SK-N-SH (cell line): ENCODE results near the gene GLIS2.

Experiments used
- CHD2 ChIP-seq: fragments of 150-350 bp; IDR thresholded peaks from 2 replicates; pipeline ENCODE4 v1.6.1; 2018; ENCODE audit warnings: low read length; ENCODE audit not compliant: partially characterized antibody
- ELF1 ChIP-seq: IDR thresholded peaks from 2 replicates; pipeline ENCODE4 v1.4.0; 2012
- FOXJ3 ChIP-seq: sonication (generic); formaldehyde crosslinking; IDR thresholded peaks from 2 replicates; pipeline ENCODE4 v1.5.1; 2020; ENCODE audit warnings: mild to moderate bottlenecking, missing genetic modification reagents
- FOXM1 ChIP-seq: IDR thresholded peaks from 2 replicates; pipeline ENCODE4 v1.4.0; 2012; ENCODE audit warnings: low read depth, mild to moderate bottlenecking
- RAD21 ChIP-seq: IDR thresholded peaks from 2 replicates; pipeline ENCODE4 v1.6.1; 2012; ENCODE audit warnings: mild to moderate bottlenecking, low read length
- TAF1 ChIP-seq: IDR thresholded peaks from 2 replicates; pipeline ENCODE4 v1.6.1; 2012; ENCODE audit warnings: low read depth, mild to moderate bottlenecking, low read length, moderate library complexity, borderline replicate concordance
- TCF12 ChIP-seq: IDR thresholded peaks from 2 replicates; pipeline ENCODE4 v1.4.0; 2012
- YY1 ChIP-seq: IDR thresholded peaks from 2 replicates; pipeline ENCODE4 v1.4.0; 2012; ENCODE audit warnings: low read depth, mild to moderate bottlenecking
- TF ChIP-seq, protein P1 (sequence below): IDR thresholded peaks from 2 replicates; pipeline ENCODE4; 2012
- TF ChIP-seq, protein P2 (sequence below): fragments of 200-600 bp; sonication (generic); IDR thresholded peaks from 2 replicates; pipeline ENCODE4 v1.6.1; 2017; ENCODE audit warnings: antibody characterized with exemption, mild to moderate bottlenecking, moderate library complexity

DNA sequence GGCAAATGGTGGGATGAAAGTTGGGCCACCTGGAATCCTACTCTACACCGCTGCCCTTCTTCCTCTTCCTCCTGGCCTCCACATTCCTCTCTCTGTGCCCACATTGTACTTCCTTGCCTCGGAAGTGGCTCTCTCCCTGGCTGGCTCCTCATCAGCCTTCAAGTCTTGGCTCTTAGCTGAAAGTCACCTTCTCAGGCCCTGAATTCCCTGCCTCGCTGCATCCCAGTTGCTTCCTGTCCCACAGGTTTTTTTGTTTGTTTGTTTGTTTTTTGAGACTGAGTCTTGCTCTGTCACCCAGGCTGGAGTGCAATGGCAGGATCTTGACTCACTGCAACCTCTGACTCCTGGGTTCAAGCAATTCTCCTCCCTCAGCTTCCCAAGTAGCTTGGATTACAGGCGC lies 37.8 kb downstream of the GLIS2 start:
- TF ChIP-seq FOXJ3 (no peak), ELF1 (no peak), YY1 (no peak), CHD2 (no peak), TCF12 (no peak), TAF1 (no peak), FOXM1 (no peak), RAD21 (no peak)
- TF ChIP-seq, protein P1, sequence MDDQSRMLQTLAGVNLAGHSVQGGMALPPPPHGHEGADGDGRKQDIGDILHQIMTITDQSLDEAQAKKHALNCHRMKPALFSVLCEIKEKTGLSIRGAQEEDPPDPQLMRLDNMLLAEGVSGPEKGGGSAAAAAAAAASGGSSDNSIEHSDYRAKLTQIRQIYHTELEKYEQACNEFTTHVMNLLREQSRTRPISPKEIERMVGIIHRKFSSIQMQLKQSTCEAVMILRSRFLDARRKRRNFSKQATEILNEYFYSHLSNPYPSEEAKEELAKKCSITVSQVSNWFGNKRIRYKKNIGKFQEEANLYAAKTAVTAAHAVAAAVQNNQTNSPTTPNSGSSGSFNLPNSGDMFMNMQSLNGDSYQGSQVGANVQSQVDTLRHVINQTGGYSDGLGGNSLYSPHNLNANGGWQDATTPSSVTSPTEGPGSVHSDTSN = no peak
- TF ChIP-seq, protein P2, sequence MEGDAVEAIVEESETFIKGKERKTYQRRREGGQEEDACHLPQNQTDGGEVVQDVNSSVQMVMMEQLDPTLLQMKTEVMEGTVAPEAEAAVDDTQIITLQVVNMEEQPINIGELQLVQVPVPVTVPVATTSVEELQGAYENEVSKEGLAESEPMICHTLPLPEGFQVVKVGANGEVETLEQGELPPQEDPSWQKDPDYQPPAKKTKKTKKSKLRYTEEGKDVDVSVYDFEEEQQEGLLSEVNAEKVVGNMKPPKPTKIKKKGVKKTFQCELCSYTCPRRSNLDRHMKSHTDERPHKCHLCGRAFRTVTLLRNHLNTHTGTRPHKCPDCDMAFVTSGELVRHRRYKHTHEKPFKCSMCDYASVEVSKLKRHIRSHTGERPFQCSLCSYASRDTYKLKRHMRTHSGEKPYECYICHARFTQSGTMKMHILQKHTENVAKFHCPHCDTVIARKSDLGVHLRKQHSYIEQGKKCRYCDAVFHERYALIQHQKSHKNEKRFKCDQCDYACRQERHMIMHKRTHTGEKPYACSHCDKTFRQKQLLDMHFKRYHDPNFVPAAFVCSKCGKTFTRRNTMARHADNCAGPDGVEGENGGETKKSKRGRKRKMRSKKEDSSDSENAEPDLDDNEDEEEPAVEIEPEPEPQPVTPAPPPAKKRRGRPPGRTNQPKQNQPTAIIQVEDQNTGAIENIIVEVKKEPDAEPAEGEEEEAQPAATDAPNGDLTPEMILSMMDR = no peak
